H1 (cell line): ENCODE results near the gene LSM7. TPM values are rescaled to one million over a fixed set of nuclear protein-coding genes. Genes with fewer than 3 reads are reported as not detected.

Source experiments
- CTCF ChIA-PET: fragments of 300-600 bp; sonication (Branson Sonifier 250); formaldehyde crosslinking; loops from one replicate; lab custom pipeline; 2021; ENCODE audit not compliant: partially characterized antibody; lab: Charles Lee
- POLR2A ChIA-PET: fragments of 300-600 bp; sonication (Branson Sonifier 250); formaldehyde crosslinking; loops from one replicate; lab custom pipeline; 2021; ENCODE audit warnings: inconsistent platforms; ENCODE audit not compliant: partially characterized antibody; lab: Charles Lee
- DNase-seq, 2 experiments: peaks; one replicate each; pipeline versions ENCODE4 v3.0.0 to v3.0.0-alpha.2; 2010 to 2022; ENCODE audit warnings: low spot score in 2 of 2, low read depth in 1 of 2, mixed read lengths in 1 of 2
- FAIRE-seq: peaks from 2 replicates; lab custom pipeline; 2011; peaks lifted over from hg19 to GRCh38; lab: Jason Lieb, UNC
- H2AFZ ChIP-seq: 2 replicates; pipeline ENCODE4 v1.8.1; 2012; ENCODE audit warnings: low read length, inconsistent platforms
- H2AK5ac ChIP-seq: 2 replicates; pipeline ENCODE4 v1.6.1; 2013; ENCODE audit warnings: low read depth, low read length
- H2BK120ac ChIP-seq: replicated peaks from 2 replicates; pipeline ENCODE3; 2013; ENCODE audit warnings: low read depth, low read length, inconsistent platforms
- H2BK12ac ChIP-seq: 2 replicates; pipeline ENCODE4 v1.6.1; 2013; ENCODE audit warnings: low read depth, low read length
- H2BK15ac ChIP-seq: 2 replicates; pipeline ENCODE4 v1.6.1; 2013; ENCODE audit warnings: low read length
- H2BK20ac ChIP-seq: 2 replicates; pipeline ENCODE4 v1.6.1; 2013; ENCODE audit warnings: low read length
- H2BK5ac ChIP-seq: 2 replicates; pipeline ENCODE4 v1.6.1; 2013; ENCODE audit warnings: low read depth, low read length
- H3K14ac ChIP-seq: 2 replicates; pipeline ENCODE4 v1.6.1; 2013; ENCODE audit warnings: inconsistent platforms; ENCODE audit not compliant: insufficient read length
- H3K18ac ChIP-seq: 2 replicates; pipeline ENCODE4 v1.6.1; 2013; ENCODE audit warnings: low read length; ENCODE audit errors: extremely low read depth
- H3K23ac ChIP-seq: 2 replicates; pipeline ENCODE4 v1.6.1; 2013; ENCODE audit warnings: inconsistent platforms; ENCODE audit not compliant: insufficient read length
- H3K23me2 ChIP-seq: 2 replicates; pipeline ENCODE4 v1.6.1; 2013; ENCODE audit warnings: low read depth, low read length
- H3K27ac ChIP-seq: 2 replicates; pipeline ENCODE4 v1.6.1; 2011; ENCODE audit warnings: low read depth, low read length, inconsistent platforms
- H3K27me3 ChIP-seq, 4 experiments: replicated peaks in 1 of 4; 1 replicate in 1 of 4; 2 replicates in 3 of 4; pipeline versions ENCODE4 v1.6.1 to v1.8.1; 2011 to 2013; ENCODE audit warnings: low read length in 3 of 4, mild to moderate bottlenecking in 3 of 4, inconsistent platforms in 2 of 4, mixed read lengths in 2 of 4, moderate library complexity in 1 of 4; ENCODE audit not compliant: control insufficient read depth in 3 of 4, insufficient read depth in 3 of 4; ENCODE audit errors: extremely low read depth in 1 of 4
- H3K36me3 ChIP-seq, 4 experiments: 2 replicates each; pipeline versions ENCODE4 v1.6.1 to v1.8.1; 2011 to 2013; ENCODE audit warnings: mild to moderate bottlenecking in 4 of 4, low read length in 3 of 4, moderate library complexity in 2 of 4, control low read depth in 1 of 4, inconsistent platforms in 1 of 4; ENCODE audit not compliant: insufficient read depth in 4 of 4, control insufficient read depth in 2 of 4
- H3K4ac ChIP-seq: replicated peaks from 2 replicates; pipeline ENCODE3; 2013; ENCODE audit warnings: low read length, low read depth, mixed read lengths, inconsistent platforms; ENCODE audit not compliant: insufficient read length
- H3K4me1 ChIP-seq, 4 experiments: replicated peaks in 1 of 4; 1 replicate in 1 of 4; 2 replicates in 3 of 4; pipeline versions ENCODE4 v1.6.1 to v1.8.1; 2011 to 2013; ENCODE audit warnings: low read length in 3 of 4, inconsistent platforms in 2 of 4, mixed read lengths in 1 of 4; ENCODE audit not compliant: insufficient read depth in 4 of 4, control insufficient read depth in 3 of 4
- H3K4me2 ChIP-seq, 2 experiments: 2 replicates each; pipeline versions ENCODE4 v1.6.1 to v1.8.1; 2011 to 2013; ENCODE audit warnings: low read depth in 2 of 2, low read length in 2 of 2, control low read depth in 1 of 2, inconsistent platforms in 1 of 2, mild to moderate bottlenecking in 1 of 2; ENCODE audit not compliant: insufficient read depth in 1 of 2
- H3K4me3 ChIP-seq, 4 experiments: fragments of 200-600, 300-600 bp in 1 of 4; sonication (generic), shearing (Covaris generic), sonication (Bioruptor Twin) in 1 of 4; 2 replicates each; pipeline versions ENCODE4 v1.5.1 to v1.8.1; 2011 to 2016; ENCODE audit warnings: low read length in 4 of 4, low read depth in 3 of 4, control low read depth in 2 of 4, inconsistent platforms in 2 of 4, mild to moderate bottlenecking in 2 of 4, mixed read lengths in 1 of 4, moderate library complexity in 1 of 4; ENCODE audit not compliant: insufficient read depth in 2 of 4; ENCODE audit errors: extremely low read depth in 1 of 4
- H3K56ac ChIP-seq: replicated peaks from 2 replicates; pipeline ENCODE3; 2013; ENCODE audit warnings: low read depth, mild to moderate bottlenecking, mixed read lengths, low read length, inconsistent platforms; ENCODE audit not compliant: insufficient read length
- H3K79me1 ChIP-seq: 2 replicates; pipeline ENCODE4 v1.6.1; 2013; ENCODE audit warnings: low read depth, low read length, control low read depth
- H3K79me2 ChIP-seq, 2 experiments: 2 replicates each; pipeline versions ENCODE4 v1.6.1 to v1.8.1; 2012 to 2013; ENCODE audit warnings: low read length in 2 of 2, mild to moderate bottlenecking in 2 of 2, inconsistent platforms in 1 of 2; ENCODE audit not compliant: insufficient read depth in 2 of 2, control insufficient read depth in 1 of 2
- H3K9ac ChIP-seq, 4 experiments: replicated peaks in 1 of 4; 1 replicate in 1 of 4; 2 replicates in 3 of 4; pipeline versions ENCODE4 v1.6.1 to v1.8.1; 2011 to 2013; ENCODE audit warnings: low read depth in 3 of 4, low read length in 3 of 4, control low read depth in 2 of 4, mild to moderate bottlenecking in 2 of 4, moderate library complexity in 2 of 4, inconsistent platforms in 1 of 4; ENCODE audit errors: extremely low read depth in 1 of 4
- H3K9me3 ChIP-seq, 2 experiments: 2 replicates each; pipeline versions ENCODE4 v1.6.1 to v1.8.1; 2012 to 2013; ENCODE audit warnings: mild to moderate bottlenecking in 2 of 2, moderate library complexity in 2 of 2, control low read depth in 1 of 2, inconsistent platforms in 1 of 2, low read depth in 1 of 2, low read length in 1 of 2, mixed read lengths in 1 of 2; ENCODE audit not compliant: insufficient read depth in 2 of 2
- H4K20me1 ChIP-seq, 2 experiments: replicated peaks in 1 of 2; 2 replicates each; pipeline versions ENCODE3 to v1.8.1; 2011 to 2013; ENCODE audit warnings: inconsistent platforms in 2 of 2, low read length in 2 of 2, mild to moderate bottlenecking in 1 of 2; ENCODE audit not compliant: insufficient read depth in 2 of 2, control insufficient read depth in 1 of 2
- H4K5ac ChIP-seq: 2 replicates; pipeline ENCODE4 v1.6.1; 2013; ENCODE audit warnings: low read length, low read depth, mixed read lengths, inconsistent platforms; ENCODE audit not compliant: insufficient read length
- H4K8ac ChIP-seq: 2 replicates; pipeline ENCODE4 v1.8.0; 2013; ENCODE audit warnings: mild to moderate bottlenecking, moderate library complexity, low read length, inconsistent platforms; ENCODE audit not compliant: insufficient read depth; ENCODE audit errors: extremely low read depth
- H4K91ac ChIP-seq: replicated peaks from 2 replicates; pipeline ENCODE3; 2013; ENCODE audit warnings: low read length, mixed read lengths, inconsistent platforms; ENCODE audit not compliant: insufficient read length
- CHD1 ChIP-seq: IDR thresholded peaks from 2 replicates; pipeline ENCODE4 v1.6.1; 2012; ENCODE audit warnings: low read depth, low read length, improper control_type of control experiment
- CREB1 ChIP-seq: IDR thresholded peaks from 2 replicates; pipeline ENCODE4 v1.6.1; 2012; ENCODE audit warnings: inconsistent platforms
- CTCF ChIP-seq, 3 experiments: IDR thresholded peaks; 1 replicate in 2 of 3; 2 replicates in 1 of 3; pipeline versions ENCODE4 v1.5.1 to v1.6.1; 2011; ENCODE audit warnings: low read length in 3 of 3, mild to moderate bottlenecking in 3 of 3, inconsistent platforms in 2 of 3, low read depth in 1 of 3, moderate library complexity in 1 of 3; ENCODE audit not compliant: insufficient read depth in 1 of 3; ENCODE audit errors: control extremely low read depth in 1 of 3
- JUND ChIP-seq: IDR thresholded peaks from 2 replicates; pipeline ENCODE4 v1.6.1; 2011; ENCODE audit warnings: mild to moderate bottlenecking, improper control_type of control experiment, low read length
- KDM4A ChIP-seq: IDR thresholded peaks from one replicate; pipeline ENCODE4 v1.7.1; 2012; ENCODE audit warnings: low read depth, mild to moderate bottlenecking, moderate library complexity, low read length, inconsistent platforms; ENCODE audit not compliant: severe bottlenecking
- SP1 ChIP-seq: IDR thresholded peaks from 2 replicates; pipeline ENCODE4 v1.6.1; 2011; ENCODE audit warnings: low read depth, low read length
- SRF ChIP-seq: IDR thresholded peaks from 2 replicates; pipeline ENCODE4 v1.6.1; 2011; ENCODE audit warnings: mild to moderate bottlenecking, low read depth, low read length, moderate library complexity
- WGBS, 2 experiments: shearing (Covaris generic) in 1 of 2; methylation state at CpG; one replicate each; pipeline versions ENCODE4 v1.1.6 to v1.1.7; 2013 to 2015; ENCODE audit warnings: low lambda C conversion rate in 2 of 2, mixed read lengths in 2 of 2, inconsistent platforms in 1 of 2, low coverage in 1 of 2, missing lambda C conversion rate in 1 of 2; ENCODE audit not compliant: insufficient replicate concordance in 2 of 2, insufficient coverage in 1 of 2, insufficient read length in 1 of 2; ENCODE audit errors: extremely low coverage in 1 of 2, missing lambda C conversion rate in 1 of 2; 5-methylcytosine and 5-hydroxymethylcytosine counted together
- polyA plus RNA-seq, 7 experiments: library from polyadenylated mRNA; depleted of rRNA in 3 of 7; stranded (reverse) in 5 of 7; unstranded in 2 of 7; fragments of >200 nt in 5 of 7; fragments of 200-250 nt in 2 of 7; gene quantifications; 1 replicate in 5 of 7; 2 replicates in 1 of 7; 4 replicates in 1 of 7; pipeline versions ENCODE4 v1.2.1 to v1.2.3, GENCODE V29; 2011 to 2013; ENCODE audit warnings: missing spikeins in 2 of 7, mixed read lengths in 2 of 7
- total RNA-seq: library from RNA; stranded (reverse); fragmentation: NEBNext Ultra II Directional; extraction: Animal tissue kit (Norgen Biotek cat#: 25700); gene quantifications from 2 replicates; pipeline ENCODE4 v1.2.1, GENCODE V29; 2021

The LSM7 gene
- total and polyA plus RNA-seq, 2 of the 8 experiments (the other 6 are each of a cell fraction or from before 2014, with no cell fraction given) = 228 to 1,335 TPM

GRCh38 chr19:2335848-2336247 is 7.5 kb upstream of the LSM7 start:
- peaks cover 0 to 20% (median 6%) of the 10 kb centered on the region in 4 experiments; a peak in 6 of 7 replicates for H3K4me1 ChIP-seq
- peaks cover 0 to 15% (median 0%) of the 10 kb centered on the region in 4 experiments; a peak in 2 of 8 replicates for H3K36me3 ChIP-seq
- DNase-seq (no peak), FAIRE-seq (no peak)
- H2BK5ac ChIP-seq = no peak overlapping the region
- H3K79me2 ChIP-seq = peaks cover 9 to 50% of the 10 kb centered on the region in 2 experiments
- H3K23me2 ChIP-seq = peaks cover 3% of the 10 kb centered on the region; the same call in 1 of the 2 replicates
- no peak overlapping the region for H3K4me2 ChIP-seq
- H3K27me3 ChIP-seq = no peaks in the 10 kb centered on the region
- no peak overlapping the region for H2BK15ac ChIP-seq
- H3K4me3 ChIP-seq = no peak overlapping the region
- no peak overlapping the region for H3K23ac ChIP-seq
- POLR2A ChIA-PET = no interaction called here
- no peak overlapping the region for H3K27ac ChIP-seq
- H3K56ac ChIP-seq = no peak overlapping the region
- no peak overlapping the region for H2BK12ac ChIP-seq
- no peak overlapping the region for H4K5ac ChIP-seq
- no peak overlapping the region for H3K9ac ChIP-seq
- H4K8ac ChIP-seq = no peak overlapping the region
- H2AFZ ChIP-seq = no peak overlapping the region
- no peak overlapping the region for H2BK20ac ChIP-seq
- CTCF ChIA-PET = interaction anchor here (1.2 to 6.3 kb wide), 3 partner anchors 20 to 118 kb away, joined by 3 to 27 read pairs (median 3); no protein-coding TSS in a partner anchor
- no peak overlapping the region for H2BK120ac ChIP-seq
- TF ChIP-seq JUND (no peak), KDM4A (no peak), CHD1 (no peak), SP1 (no peak), CTCF (IDR thresholded peaks at IDR 0.05; ENCODE audit: control extremely low read depth in 1 of 3, insufficient read depth in 1 of 3, low read depth in 1 of 3, low read length in 3 of 3) (no peak), CREB1 (no peak), SRF (no peak)
- H4K91ac ChIP-seq = no peak overlapping the region
- peaks cover 36% of the 10 kb centered on the region for H3K79me1 ChIP-seq
- H4K20me1 ChIP-seq = peaks cover 10 to 32% of the 10 kb centered on the region in 2 experiments
- H3K18ac ChIP-seq = no peak overlapping the region
- no peak overlapping the region for H3K4ac ChIP-seq
- 94% methylated on average over 3 of the region's 3 CpGs; no CpG with 5 or more reads in 1 of the 2 experiments for WGBS, 2 experiments
- peaks cover 0 to 5% of the 10 kb centered on the region in 2 experiments; a peak in 1 of 4 replicates for H3K9me3 ChIP-seq
- peak overlapping the region; percentile 41; the same call in 1 of the 2 replicates for H2AK5ac ChIP-seq
- no peak overlapping the region for H3K14ac ChIP-seq
